ENCODE results near the gene MYZAP. TPM values are rescaled to one million over a fixed set of nuclear protein-coding genes. Genes with fewer than 3 reads are reported as not detected.

MYZAP gene
- total RNA-seq, 1 experiment from 2014 or later = 5.9 TPM

DNA sequence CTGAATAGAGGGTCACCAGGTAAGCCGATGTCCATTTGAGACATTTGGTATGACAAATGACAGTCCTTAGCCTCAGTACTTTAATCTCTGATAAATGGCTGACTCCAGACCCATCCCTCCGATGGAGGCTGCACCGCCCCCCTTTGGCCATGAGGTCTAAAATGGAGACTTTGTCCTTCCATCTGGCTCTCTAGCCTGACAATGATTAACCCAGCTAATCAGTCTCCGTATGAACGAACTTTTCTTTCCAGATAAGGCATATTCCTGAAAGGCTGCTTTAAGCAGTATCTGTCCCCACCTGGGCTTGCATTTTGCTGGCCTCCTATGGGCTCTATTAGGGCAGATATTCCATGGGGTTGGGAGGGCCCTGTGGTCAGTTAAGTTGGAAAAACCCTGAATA, 10.8 kb upstream of the MYZAP start:
- H2AFZ ChIP-seq = no peak overlapping the region
- no peaks in the 10 kb centered on the region for H4K20me1 ChIP-seq (ENCODE audit: insufficient read depth)
- H3K9me3 ChIP-seq (ENCODE audit: insufficient read depth, low read depth) = no peaks in the 10 kb centered on the region
- POLR2A ChIA-PET (ENCODE audit: unreplicated experiment) = no interaction called here
- H3K4me2 ChIP-seq = no peak overlapping the region
- no peaks in the 10 kb centered on the region for H3K9me2 ChIP-seq (ENCODE audit: insufficient read depth)
- intact Hi-C loops (cut with micrococcal nuclease; ENCODE audit: unreplicated experiment) = no loop called here
- H3K36me3 ChIP-seq (ENCODE audit: low read depth) = no peaks in the 10 kb centered on the region
- H3K27ac ChIP-seq = no peak overlapping the region
- no peak for TF ChIP-seq CTCF (conservative IDR thresholded peaks at IDR 0.05)
- no peak for TF ChIP-seq EZH2 (IDR thresholded peaks at IDR 0.05; ENCODE audit: low read depth)
- no peak for DNase-seq
- BruUV-seq (replicated peaks) = no TSS peak
- no peak overlapping the region for H3K4me3 ChIP-seq
- CTCF ChIA-PET = no interaction called here
- no peaks in the 10 kb centered on the region for H3F3A ChIP-seq (ENCODE audit: insufficient read depth, low read depth)
- no peaks in the 10 kb centered on the region for H3K79me2 ChIP-seq (ENCODE audit: low read depth)
- no peaks in the 10 kb centered on the region for H3K27me3 ChIP-seq (ENCODE audit: insufficient read depth, low read depth)
- no peaks in the 10 kb centered on the region for H3K4me1 ChIP-seq (replicated peaks; ENCODE audit: insufficient read depth)

- Histone ChIP-seq H3K79me2 (ENCODE audit: low read depth) (no peaks in the 10 kb centered on the region), H3K27ac (no peak overlapping the region), H2AFZ (no peak overlapping the region), H3F3A (ENCODE audit: insufficient read depth, low read depth) (no peaks in the 10 kb centered on the region), H3K9me3 (ENCODE audit: insufficient read depth, low read depth) (no peaks in the 10 kb centered on the region), H3K9me2 (ENCODE audit: insufficient read depth) (no peaks in the 10 kb centered on the region), H3K27me3 (ENCODE audit: insufficient read depth, low read depth) (no peaks in the 10 kb centered on the region), H4K20me1 (ENCODE audit: insufficient read depth) (no peaks in the 10 kb centered on the region), H3K36me3 (ENCODE audit: low read depth) (no peaks in the 10 kb centered on the region), H3K4me2 (no peak overlapping the region), H3K4me1 (replicated peaks; ENCODE audit: insufficient read depth) (no peaks in the 10 kb centered on the region), H3K4me3 (no peak overlapping the region)
- CTCF ChIA-PET = no interaction called here
- DNase-seq = no peak
- BruUV-seq (replicated peaks) = no TSS peak
- POLR2A ChIA-PET (ENCODE audit: unreplicated experiment) = no interaction called here
- intact Hi-C loops (cut with micrococcal nuclease; ENCODE audit: unreplicated experiment) = no loop called here
- TF ChIP-seq CTCF (conservative IDR thresholded peaks at IDR 0.05) (no peak), EZH2 (IDR thresholded peaks at IDR 0.05; ENCODE audit: low read depth) (no peak)
These were observed 9.6 kb upstream of the MYZAP start for GRCh38 chr15:57582090-57582489.

DNA sequence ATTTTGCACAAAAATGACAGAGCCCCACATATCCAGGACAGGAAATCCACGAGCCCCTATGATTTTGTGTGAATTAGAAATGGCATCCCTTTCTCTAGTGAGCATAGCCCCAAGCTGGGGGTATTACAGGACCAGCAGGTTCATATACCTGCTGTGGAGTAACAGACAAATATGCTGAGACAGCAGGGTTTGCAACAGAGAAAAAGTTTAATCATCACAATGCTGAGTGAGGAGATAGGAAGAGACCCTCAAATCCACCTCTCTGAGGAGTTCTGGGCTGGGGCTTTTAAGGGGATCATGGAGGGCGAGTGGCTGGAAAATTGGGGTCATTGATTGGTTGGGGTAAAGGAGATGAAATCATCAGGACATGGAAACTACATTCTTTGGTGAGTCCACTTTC, 8.4 kb upstream of the MYZAP start:
- POLR2A ChIA-PET (ENCODE audit: unreplicated experiment) = no interaction called here
- H3K4me3 ChIP-seq = no peak overlapping the region
- no peaks in the 10 kb centered on the region for H4K20me1 ChIP-seq (ENCODE audit: insufficient read depth)
- DNase-seq = no peak
- intact Hi-C loops (cut with micrococcal nuclease; ENCODE audit: unreplicated experiment) = no loop called here
- H3K36me3 ChIP-seq (ENCODE audit: low read depth) = no peaks in the 10 kb centered on the region
- H3K27me3 ChIP-seq (ENCODE audit: insufficient read depth, low read depth) = no peaks in the 10 kb centered on the region
- CTCF ChIA-PET = no interaction called here
- H3K9me2 ChIP-seq (ENCODE audit: insufficient read depth) = no peaks in the 10 kb centered on the region
- peaks cover 2% of the 10 kb centered on the region; the same call in 1 of the 2 replicates for H3K4me1 ChIP-seq (replicated peaks; ENCODE audit: insufficient read depth)
- no peaks in the 10 kb centered on the region for H3F3A ChIP-seq (ENCODE audit: insufficient read depth, low read depth)
- H3K79me2 ChIP-seq (ENCODE audit: low read depth) = no peaks in the 10 kb centered on the region
- H2AFZ ChIP-seq = no peak overlapping the region
- no peak overlapping the region for H3K27ac ChIP-seq
- BruUV-seq (replicated peaks) = no TSS peak
- TF ChIP-seq CTCF (conservative IDR thresholded peaks at IDR 0.05) (no peak), EZH2 (IDR thresholded peaks at IDR 0.05; ENCODE audit: low read depth) (no peak)
- H3K9me3 ChIP-seq (ENCODE audit: insufficient read depth, low read depth) = no peaks in the 10 kb centered on the region
- no peak overlapping the region for H3K4me2 ChIP-seq

Data from PC-9 (cell line).